Measurements from ENCODE around the gene STX5. TPM values are rescaled to one million over a fixed set of nuclear protein-coding genes. Genes with fewer than 3 reads are reported as not detected.

Gene STX5
- total and polyA plus RNA-seq, 9 of the 15 experiments (the other 6 are each of a cell fraction or from before 2014, with no cell fraction given): 2.8 to 28.6 (median 23.7) TPM

GRCh38 chr11:62860835-62861563 is 29.1 kb upstream of the STX5 start (continued):
- TF ChIP-seq GATA2 (CRISPR knock-in tag; IDR thresholded peaks at IDR 0.05) (no peak), POU5F1 (IDR thresholded peaks at IDR 0.05; ENCODE audit: borderline replicate concordance, low read depth, low read length, partially characterized antibody) (no peak), MEIS2 (IDR thresholded peaks at IDR 0.05; ENCODE audit: partially characterized antibody) (no peak), TSC22D4 (tag; IDR thresholded peaks at IDR 0.05) (no peak), ZNF253 (CRISPR knock-in tag; conservative IDR thresholded peaks at IDR 0.05) (no peak), BRF1 (IDR thresholded peaks at IDR 0.05; ENCODE audit: borderline replicate concordance, extremely low read depth, insufficient read length) (no peak), SRF (CRISPR knock-in tag; IDR thresholded peaks at IDR 0.05) (no peak), HNRNPK (IDR thresholded peaks at IDR 0.05; ENCODE audit: low read depth, low read length, poor library complexity, severe bottlenecking) (no peak), E2F5 (CRISPR knock-in tag; IDR thresholded peaks at IDR 0.05) (no peak), XRCC4 (IDR thresholded peaks at IDR 0.05; ENCODE audit: extremely low read depth, insufficient read depth, insufficient read length) (no peak), RB1 (IDR thresholded peaks at IDR 0.05; ENCODE audit: low read depth) (no peak), MYC (IDR thresholded peaks at IDR 0.05; ENCODE audit: low read depth, low read length) (no peak), MYC (CRISPR knock-in tag; IDR thresholded peaks at IDR 0.05; ENCODE audit: borderline replicate concordance, low read depth) (no peak), ETV6 (IDR thresholded peaks at IDR 0.05; ENCODE audit: borderline replicate concordance in 1 of 2, low read depth in 2 of 2, low read length in 1 of 2) (no peak), ETV6 (CRISPR knock-in tag; IDR thresholded peaks at IDR 0.05; ENCODE audit: borderline replicate concordance) (no peak), ZNF644 (tag; IDR thresholded peaks at IDR 0.05; ENCODE audit: low read depth) (0 out of 2 replicates have a peak, but pooled peaks have one; percentile 37), ZNF444 (CRISPR knock-in tag; IDR thresholded peaks at IDR 0.05) (no peak; the same call in 1 of the 2 replicates), ZBTB33 (CRISPR knock-in tag; IDR thresholded peaks at IDR 0.05) (no peak), ZNF124 (CRISPR knock-in tag; IDR thresholded peaks at IDR 0.05) (no peak), LARP7 (IDR thresholded peaks at IDR 0.05) (no peak), HEY1 (CRISPR knock-in tag; IDR thresholded peaks at IDR 0.05; ENCODE audit: borderline replicate concordance) (no peak), ELF4 (CRISPR knock-in tag; IDR thresholded peaks at IDR 0.05) (no peak), HCFC1 (IDR thresholded peaks at IDR 0.05; ENCODE audit: low read depth, low read length) (no peak), ZNF316 (IDR thresholded peaks at IDR 0.05) (no peak), NFE2 (IDR thresholded peaks at IDR 0.05; ENCODE audit: low read depth) (no peak), ELF1 (tag; IDR thresholded peaks at IDR 0.05) (no peak), EWSR1 (IDR thresholded peaks at IDR 0.05; ENCODE audit: borderline replicate concordance, low read depth, partially characterized antibody) (no peak), CCNT2 (IDR thresholded peaks at IDR 0.05; ENCODE audit: borderline replicate concordance, extremely low read depth, insufficient read length, low read depth, low read length) (no peak), ELF2 (CRISPR knock-in tag; IDR thresholded peaks at IDR 0.05) (no peak)

Data from K562 (cell line).